Astrocyte (in vitro differentiated cells and primary cell): Measurements from ENCODE around the gene FYN. TPM values are rescaled to one million over a fixed set of nuclear protein-coding genes. Genes with fewer than 3 reads are reported as not detected.

ENCODE experiments used
- DNase-seq: peaks from one replicate; pipeline ENCODE4 v3.0.0-alpha.2; 2010; ENCODE audit warnings: low read depth
- FAIRE-seq: peaks from 2 replicates; lab custom pipeline; 2011; peaks lifted over from hg19 to GRCh38; lab: Jason Lieb, UNC
- H2AFZ ChIP-seq: 2 replicates; pipeline ENCODE4 v1.6.0; 2012; ENCODE audit warnings: low read depth, low read length, inconsistent platforms
- H3K27ac ChIP-seq: 2 replicates; pipeline ENCODE4 v1.5.1; 2011; ENCODE audit warnings: low read depth, low read length, inconsistent platforms
- H3K27me3 ChIP-seq: 2 replicates; pipeline ENCODE4 v1.6.0; 2011; ENCODE audit warnings: low read length, inconsistent platforms; ENCODE audit not compliant: insufficient read depth
- H3K36me3 ChIP-seq: 2 replicates; pipeline ENCODE4 v1.5.1; 2011; ENCODE audit warnings: low read length, inconsistent platforms; ENCODE audit not compliant: insufficient read depth
- H3K4me1 ChIP-seq: 2 replicates; pipeline ENCODE4 v1.5.1; 2011; ENCODE audit warnings: low read length, inconsistent platforms; ENCODE audit not compliant: insufficient read depth
- H3K4me2 ChIP-seq: 2 replicates; pipeline ENCODE4 v1.6.0; 2012; ENCODE audit warnings: low read length, inconsistent platforms
- H3K4me3 ChIP-seq: 2 replicates; pipeline ENCODE4 v1.5.1; 2011; ENCODE audit warnings: low read depth, mild to moderate bottlenecking, low read length, inconsistent platforms; ENCODE audit not compliant: insufficient read depth
- H3K79me2 ChIP-seq: 2 replicates; pipeline ENCODE4 v1.6.0; 2012; ENCODE audit warnings: mild to moderate bottlenecking, low read length, inconsistent platforms; ENCODE audit not compliant: insufficient read depth
- H3K9ac ChIP-seq: 2 replicates; pipeline ENCODE4 v1.6.0; 2012; ENCODE audit warnings: mild to moderate bottlenecking, low read length, inconsistent platforms
- H3K9me3 ChIP-seq: 2 replicates; pipeline ENCODE4 v1.5.1; 2012; ENCODE audit warnings: low read depth, mild to moderate bottlenecking, low read length, inconsistent platforms; ENCODE audit not compliant: insufficient read depth
- H4K20me1 ChIP-seq: 2 replicates; pipeline ENCODE4 v1.6.0; 2012; ENCODE audit warnings: low read length, inconsistent platforms; ENCODE audit not compliant: insufficient read depth
- H3K27ac Mint-ChIP-seq: one replicate; pipeline ENCODE4 v1.8.0; 2021; ENCODE audit warnings: mild to moderate bottlenecking, mixed read lengths; ENCODE audit not compliant: unreplicated experiment
- H3K27me3 Mint-ChIP-seq: one replicate; pipeline ENCODE4 v1.8.0; 2021; ENCODE audit warnings: low read depth, mixed read lengths; ENCODE audit not compliant: unreplicated experiment
- H3K36me3 Mint-ChIP-seq: one replicate; pipeline ENCODE4 v1.8.0; 2021; ENCODE audit warnings: low read depth, mixed read lengths; ENCODE audit not compliant: unreplicated experiment
- H3K4me1 Mint-ChIP-seq: one replicate; pipeline ENCODE4 v1.8.0; 2021; ENCODE audit warnings: low read depth, mixed read lengths; ENCODE audit not compliant: unreplicated experiment
- H3K4me3 Mint-ChIP-seq: one replicate; pipeline ENCODE4 v1.8.0; 2021; ENCODE audit warnings: mild to moderate bottlenecking, moderate library complexity, mixed read lengths; ENCODE audit not compliant: unreplicated experiment
- H3K9me3 Mint-ChIP-seq: one replicate; pipeline ENCODE4 v1.8.0; 2021; ENCODE audit warnings: mild to moderate bottlenecking, mixed read lengths; ENCODE audit not compliant: unreplicated experiment
- EZH2 ChIP-seq: IDR thresholded peaks from 2 replicates; pipeline ENCODE4 v1.6.1; 2012; ENCODE audit warnings: mild to moderate bottlenecking, low read length, inconsistent platforms; ENCODE audit not compliant: insufficient read depth
- total RNA-seq: library from RNA; stranded (reverse); gene quantifications from 2 replicates; pipeline ENCODE4 v1.2.1, GENCODE V29; 2021
- TF ChIP-seq, protein P1 (sequence below): IDR thresholded peaks from 2 replicates; pipeline ENCODE4 v1.5.1; 2011; ENCODE audit warnings: low read depth, mild to moderate bottlenecking, inconsistent platforms, low read length, moderate library complexity; ENCODE audit not compliant: insufficient read depth

The FYN gene
- total RNA-seq, 1 donor from 2014 or later: 167 TPM

DNA sequence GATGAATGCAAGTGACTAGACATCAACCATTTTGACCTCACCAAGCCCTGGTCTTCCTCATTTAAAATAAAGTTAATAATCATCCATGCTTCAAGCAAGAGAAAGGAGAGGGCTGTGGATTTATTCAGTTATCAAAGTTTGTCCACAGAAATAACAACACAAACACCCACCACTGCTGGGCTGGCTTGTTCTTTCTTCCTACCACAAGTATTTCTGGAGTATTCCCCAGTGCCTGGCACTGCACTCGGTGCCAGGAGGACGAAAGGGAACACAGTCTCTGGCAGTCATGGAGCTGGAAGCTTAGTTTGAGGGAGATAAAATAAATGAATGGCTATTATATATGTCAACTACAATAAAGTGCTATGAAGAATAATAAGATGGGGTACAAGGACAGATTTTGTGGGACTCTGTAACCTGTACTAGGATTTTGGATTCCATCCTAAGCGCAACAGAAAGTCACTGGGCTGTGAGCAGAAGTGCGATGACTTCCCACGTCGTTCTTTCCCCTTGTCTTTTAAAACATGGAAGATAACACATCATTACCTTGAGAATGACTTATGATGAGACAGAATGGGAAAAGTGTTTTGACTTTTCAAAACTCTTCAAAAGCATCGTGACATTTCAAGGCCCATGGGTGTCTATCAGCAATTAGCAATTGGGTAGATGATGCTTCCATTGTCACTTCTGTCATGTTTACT lies 193.1 kb downstream of the FYN start:
- no peaks in the 10 kb centered on the region for H3K9me3 Mint-ChIP-seq
- H3K27ac ChIP-seq: no peak overlapping the region
- H3K9ac ChIP-seq: no peak overlapping the region
- FAIRE-seq: no peak
- no peak overlapping the region for H3K27ac Mint-ChIP-seq
- H3K27me3 ChIP-seq: no peaks in the 10 kb centered on the region
- H3K4me3 ChIP-seq: no peak overlapping the region
- H3K4me3 Mint-ChIP-seq: no peak overlapping the region
- no peaks in the 10 kb centered on the region for H3K9me3 ChIP-seq
- H3K27me3 Mint-ChIP-seq: no peaks in the 10 kb centered on the region
- peaks cover 5% of the 10 kb centered on the region for H3K4me1 Mint-ChIP-seq
- no peaks in the 10 kb centered on the region for H3K36me3 ChIP-seq
- peaks cover 8% of the 10 kb centered on the region for H4K20me1 ChIP-seq
- no peak for DNase-seq
- no peak overlapping the region for H3K4me2 ChIP-seq
- peaks cover 43% of the 10 kb centered on the region for H3K36me3 Mint-ChIP-seq
- no peaks in the 10 kb centered on the region for H3K79me2 ChIP-seq
- H2AFZ ChIP-seq: no peak overlapping the region
- H3K4me1 ChIP-seq: peaks cover 11% of the 10 kb centered on the region
- no peak for TF ChIP-seq EZH2
- TF ChIP-seq, protein P1, sequence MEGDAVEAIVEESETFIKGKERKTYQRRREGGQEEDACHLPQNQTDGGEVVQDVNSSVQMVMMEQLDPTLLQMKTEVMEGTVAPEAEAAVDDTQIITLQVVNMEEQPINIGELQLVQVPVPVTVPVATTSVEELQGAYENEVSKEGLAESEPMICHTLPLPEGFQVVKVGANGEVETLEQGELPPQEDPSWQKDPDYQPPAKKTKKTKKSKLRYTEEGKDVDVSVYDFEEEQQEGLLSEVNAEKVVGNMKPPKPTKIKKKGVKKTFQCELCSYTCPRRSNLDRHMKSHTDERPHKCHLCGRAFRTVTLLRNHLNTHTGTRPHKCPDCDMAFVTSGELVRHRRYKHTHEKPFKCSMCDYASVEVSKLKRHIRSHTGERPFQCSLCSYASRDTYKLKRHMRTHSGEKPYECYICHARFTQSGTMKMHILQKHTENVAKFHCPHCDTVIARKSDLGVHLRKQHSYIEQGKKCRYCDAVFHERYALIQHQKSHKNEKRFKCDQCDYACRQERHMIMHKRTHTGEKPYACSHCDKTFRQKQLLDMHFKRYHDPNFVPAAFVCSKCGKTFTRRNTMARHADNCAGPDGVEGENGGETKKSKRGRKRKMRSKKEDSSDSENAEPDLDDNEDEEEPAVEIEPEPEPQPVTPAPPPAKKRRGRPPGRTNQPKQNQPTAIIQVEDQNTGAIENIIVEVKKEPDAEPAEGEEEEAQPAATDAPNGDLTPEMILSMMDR: no peak

DNA sequence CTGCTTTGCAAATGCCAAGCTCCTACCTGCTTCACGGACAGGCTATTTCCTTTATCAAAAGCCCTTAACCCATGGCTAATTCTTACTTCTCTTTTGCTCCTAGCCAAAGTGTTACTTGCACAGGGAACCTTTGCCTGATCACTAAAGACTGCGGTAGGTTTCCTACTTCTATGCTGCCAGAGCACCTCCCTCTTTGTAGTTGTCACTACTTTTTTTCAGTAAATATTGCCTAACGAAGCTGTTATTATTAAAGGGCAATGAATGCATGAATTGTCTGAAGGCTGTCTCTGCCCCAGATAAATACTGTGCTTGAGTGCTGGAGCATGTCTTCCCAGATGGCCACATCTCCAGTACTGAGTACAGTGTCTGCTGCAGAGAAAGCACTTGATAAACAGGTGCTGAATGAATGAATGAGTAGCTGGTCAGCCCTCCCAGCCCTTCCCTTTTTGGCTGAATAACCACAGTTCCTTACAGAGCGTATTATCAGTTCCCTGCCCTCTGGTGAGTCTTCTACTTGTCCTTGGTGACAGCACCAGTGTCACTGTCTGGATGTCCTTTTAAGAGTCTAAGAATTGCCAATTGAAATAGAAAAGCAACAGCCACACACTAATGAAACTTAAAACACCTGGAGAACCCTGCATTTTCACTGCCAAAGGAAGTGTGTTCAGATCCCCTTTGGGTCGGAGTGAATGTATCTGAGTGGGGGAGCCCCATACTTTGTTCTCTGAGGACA lies 194.0 kb downstream of the FYN start:
- H2AFZ ChIP-seq: no peak overlapping the region
- H3K27ac Mint-ChIP-seq: no peak overlapping the region

More for the DNA sequence above, 194.0 kb downstream of the FYN start:
- H3K27me3 Mint-ChIP-seq: no peaks in the 10 kb centered on the region
- H3K27ac ChIP-seq: no peak overlapping the region
- H4K20me1 ChIP-seq: peaks cover 8% of the 10 kb centered on the region
- peaks cover 42% of the 10 kb centered on the region for H3K36me3 Mint-ChIP-seq
- H3K9ac ChIP-seq: no peak overlapping the region
- no peaks in the 10 kb centered on the region for H3K27me3 ChIP-seq
- H3K4me3 ChIP-seq: no peak overlapping the region
- FAIRE-seq (no peak), DNase-seq (no peak)
- H3K79me2 ChIP-seq: no peaks in the 10 kb centered on the region
- H3K4me2 ChIP-seq: no peak overlapping the region
- no peaks in the 10 kb centered on the region for H3K9me3 ChIP-seq
- peaks cover 7% of the 10 kb centered on the region for H3K36me3 ChIP-seq
- peaks cover 8% of the 10 kb centered on the region for H3K4me1 Mint-ChIP-seq
- H3K4me1 ChIP-seq: peaks cover 8% of the 10 kb centered on the region
- no peaks in the 10 kb centered on the region for H3K9me3 Mint-ChIP-seq
- no peak overlapping the region for H3K4me3 Mint-ChIP-seq
- no peak for TF ChIP-seq EZH2
- TF ChIP-seq, protein P1: no peak
